HPDE6-E6E7 (cell line): ENCODE data around the gene C20orf141.
A peak's percentile ranks its signal among the peaks of the same experiment; 100 is the strongest.
"Not testable (repeated sequence)": the region's sequence is repeated elsewhere in the genome, so short reads cannot be mapped to it uniquely, and the experiment has no call there.

Source experiments
- DNase-seq: peaks from one replicate; pipeline ENCODE4 v3.0.0; 2011; ENCODE audit warnings: missing footprints; ENCODE audit errors: extremely low spot score

The C20orf141 gene

DNA sequence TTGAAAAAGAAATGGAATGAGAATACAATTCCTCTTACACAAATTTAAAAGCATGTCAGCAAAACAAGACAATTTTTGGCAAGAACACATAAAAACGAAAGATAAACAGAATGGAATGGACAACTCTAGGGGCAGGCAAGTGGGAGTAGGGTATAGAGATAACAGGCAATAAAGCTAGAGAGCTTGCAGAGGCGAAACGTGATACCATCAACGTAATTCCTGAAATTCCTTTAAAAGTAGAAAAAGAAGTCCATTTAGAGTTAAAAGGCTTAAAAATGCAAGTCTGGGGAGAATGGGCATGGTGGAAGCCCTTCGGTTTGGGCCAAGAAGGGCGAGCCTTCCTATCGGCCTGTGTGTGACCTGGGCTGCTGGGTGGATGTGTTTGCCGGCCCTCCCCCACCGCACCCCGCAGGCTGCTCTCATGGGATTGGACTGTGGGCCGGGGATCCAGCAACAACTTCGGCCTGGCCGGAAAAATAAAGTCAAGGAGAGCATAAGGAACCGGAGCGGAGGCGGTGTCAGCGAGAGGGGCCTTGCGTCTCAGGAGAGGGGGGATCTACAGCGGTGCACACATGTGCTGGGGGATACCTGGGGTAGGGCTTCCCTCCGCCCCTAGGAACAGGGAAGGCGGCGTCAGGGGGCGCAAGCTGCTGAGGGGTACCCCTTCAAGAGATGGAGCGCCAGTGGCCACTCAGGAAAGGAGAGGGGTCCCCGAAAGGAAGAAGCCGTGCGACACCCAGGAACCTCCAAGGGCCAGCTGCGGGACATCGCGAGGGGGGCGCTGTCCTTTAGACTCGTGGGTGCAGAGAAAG, 5.5 kb downstream of the C20orf141 start:
- no peak for DNase-seq

DNA sequence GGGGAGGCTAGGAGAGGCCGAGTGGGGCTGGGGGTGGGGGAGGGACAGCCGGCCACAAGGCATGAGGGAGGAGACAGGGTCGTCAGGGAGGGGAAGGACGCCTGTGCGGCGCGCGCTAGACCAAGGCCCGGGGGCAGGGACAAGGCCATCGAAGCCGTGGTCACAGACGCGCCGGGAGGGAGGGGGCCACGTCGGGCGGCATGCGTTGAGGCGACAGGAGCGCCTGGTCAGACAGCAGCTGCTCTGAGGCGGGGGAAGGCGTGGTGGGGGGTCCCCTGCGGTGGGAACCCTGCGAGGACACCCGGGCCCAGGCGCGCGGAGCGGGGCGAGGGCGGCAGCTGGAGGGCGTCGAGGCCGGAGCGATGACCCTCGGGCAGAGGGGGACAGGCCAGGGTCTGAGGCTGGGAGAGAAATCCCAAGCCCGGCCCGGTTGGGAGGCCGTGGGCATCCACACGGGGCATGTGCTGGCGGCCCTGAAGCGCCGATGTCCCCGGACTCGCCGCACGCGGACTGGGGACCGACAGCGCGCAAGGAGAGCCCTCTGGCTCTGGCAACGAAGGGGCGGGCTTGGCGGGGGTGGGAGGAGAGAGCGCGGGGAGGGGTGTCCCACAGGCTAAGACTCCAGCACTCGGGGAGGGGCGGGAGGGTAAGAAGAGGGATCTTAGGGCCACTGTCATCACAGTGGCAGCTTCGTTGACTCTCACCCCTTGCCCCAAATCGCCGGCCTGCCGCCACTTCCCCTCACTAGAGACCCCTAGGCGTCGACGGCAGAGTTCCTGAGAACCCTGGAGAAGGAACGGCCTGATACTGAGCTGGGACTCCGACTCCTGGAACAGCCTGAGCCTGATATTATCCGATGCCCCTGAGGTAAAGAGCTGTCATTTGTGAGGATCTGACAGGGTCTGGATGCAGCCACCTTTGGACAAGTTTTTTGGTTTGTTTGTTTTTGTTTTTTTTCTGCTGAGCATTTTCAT, 6.4 kb downstream of the C20orf141 start:
- DNase-seq, result no peak

DNA sequence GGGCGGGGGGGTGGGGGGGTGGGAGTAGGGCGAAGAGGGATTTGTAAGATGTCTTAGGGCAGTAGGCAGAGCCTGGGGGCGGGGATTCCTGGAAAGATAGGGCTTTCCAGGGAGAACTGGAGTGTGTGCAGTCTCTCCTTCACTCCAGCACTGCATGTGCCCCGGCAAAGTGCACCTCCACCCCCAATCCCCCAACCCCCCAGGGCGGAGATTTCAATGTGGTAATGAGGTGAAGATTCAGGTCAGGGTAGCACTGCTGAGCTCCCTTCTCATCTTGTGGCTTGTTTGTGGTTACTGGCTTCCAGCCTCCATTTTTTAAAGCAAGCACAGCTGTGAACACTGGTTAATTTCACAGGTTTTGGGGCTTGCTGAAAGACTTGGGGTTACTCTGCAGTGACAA, 7.3 kb downstream of the C20orf141 start:
- no peak for DNase-seq

- DNase-seq, result no peak
These were observed 11.0 kb downstream of the C20orf141 start for GRCh38 chr20:2825761-2826160.

DNA sequence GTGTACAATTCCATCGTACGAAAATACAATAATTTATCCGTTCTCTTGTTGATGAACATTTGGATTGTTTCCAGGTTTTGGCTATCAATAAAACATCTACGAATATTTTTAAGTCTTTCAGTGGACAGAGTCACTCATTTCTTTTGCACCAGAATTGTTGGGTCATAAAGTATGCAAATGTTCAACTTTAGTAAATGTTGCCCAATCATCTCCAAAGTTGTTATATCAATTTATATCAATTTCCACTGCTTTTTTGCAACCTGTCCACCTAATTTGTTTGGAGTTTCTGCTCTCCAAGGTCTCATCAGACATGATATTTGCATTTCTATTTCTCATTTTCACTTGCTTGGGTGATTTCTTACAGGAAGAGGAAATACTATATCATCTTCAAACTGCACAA, 11.9 kb downstream of the C20orf141 start:
- DNase-seq, result no peak

DNA sequence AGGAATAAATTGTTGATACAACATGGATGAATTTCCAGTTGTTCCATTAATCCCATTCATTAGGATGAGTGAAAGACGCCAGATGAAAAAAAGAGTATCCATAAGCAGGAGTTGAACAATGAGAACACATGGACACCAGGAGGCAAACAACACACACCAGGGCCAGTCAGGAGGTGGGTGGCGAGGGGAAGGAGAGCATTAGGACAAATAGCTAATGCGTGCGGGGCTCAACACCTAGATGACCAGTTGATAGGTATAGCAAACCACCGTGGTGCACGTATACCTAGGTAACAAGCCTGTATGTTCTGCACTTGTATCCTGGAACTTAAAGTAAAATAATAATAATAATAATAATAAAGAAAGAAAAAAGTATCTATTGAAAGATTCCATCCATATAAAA, 14.6 kb downstream of the C20orf141 start:
- DNase-seq, result no peak

- DNase-seq, result not testable (repeated sequence)
These were observed 16.4 kb downstream of the C20orf141 start for GRCh38 chr20:2831206-2831605.

GRCh38 chr20:2833761-2834160, 19.0 kb downstream of the C20orf141 start:
- no peak for DNase-seq

DNA sequence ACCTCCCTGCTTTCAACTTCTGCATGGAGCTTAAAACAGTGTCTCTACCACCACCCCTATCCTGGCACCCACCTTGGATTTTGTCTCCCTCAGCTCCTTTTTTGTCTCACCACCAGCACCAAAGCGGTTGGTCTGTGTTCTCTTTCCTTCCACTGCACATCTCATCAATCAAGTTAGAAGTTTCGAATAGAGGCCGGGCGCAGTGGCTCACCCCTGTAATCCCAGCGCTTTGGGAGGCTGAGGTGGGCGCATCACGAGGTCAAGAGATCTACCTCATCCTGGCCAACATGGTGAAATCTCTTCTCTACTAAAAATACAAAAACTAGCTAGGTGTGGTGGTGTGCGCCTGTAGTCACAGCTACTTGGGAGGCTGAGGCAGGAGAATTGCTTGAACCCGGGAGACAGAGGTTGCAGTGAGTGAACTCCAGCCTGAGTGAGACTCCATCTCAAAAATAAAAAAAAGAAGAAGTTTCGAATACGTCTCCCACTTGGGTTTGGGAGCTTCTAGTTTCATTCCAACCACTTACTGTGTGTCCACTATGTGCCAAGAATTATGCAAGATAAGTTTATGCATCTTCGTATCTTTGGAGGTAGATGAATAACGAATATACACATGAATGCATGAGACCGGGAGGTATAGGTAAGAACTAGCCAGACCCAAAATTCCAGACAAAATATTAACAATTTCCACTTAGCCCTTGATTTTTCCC, 19.8 kb downstream of the C20orf141 start:
- no peak for DNase-seq

GRCh38 chr20:2835331-2835796, 20.6 kb downstream of the C20orf141 start:
- DNase-seq, result no peak

GRCh38 chr20:2836035-2836434, 21.2 kb downstream of the C20orf141 start:
- no peak for DNase-seq

GRCh38 chr20:2837221-2837960, 22.6 kb downstream of the C20orf141 start:
- no peak for DNase-seq

DNA sequence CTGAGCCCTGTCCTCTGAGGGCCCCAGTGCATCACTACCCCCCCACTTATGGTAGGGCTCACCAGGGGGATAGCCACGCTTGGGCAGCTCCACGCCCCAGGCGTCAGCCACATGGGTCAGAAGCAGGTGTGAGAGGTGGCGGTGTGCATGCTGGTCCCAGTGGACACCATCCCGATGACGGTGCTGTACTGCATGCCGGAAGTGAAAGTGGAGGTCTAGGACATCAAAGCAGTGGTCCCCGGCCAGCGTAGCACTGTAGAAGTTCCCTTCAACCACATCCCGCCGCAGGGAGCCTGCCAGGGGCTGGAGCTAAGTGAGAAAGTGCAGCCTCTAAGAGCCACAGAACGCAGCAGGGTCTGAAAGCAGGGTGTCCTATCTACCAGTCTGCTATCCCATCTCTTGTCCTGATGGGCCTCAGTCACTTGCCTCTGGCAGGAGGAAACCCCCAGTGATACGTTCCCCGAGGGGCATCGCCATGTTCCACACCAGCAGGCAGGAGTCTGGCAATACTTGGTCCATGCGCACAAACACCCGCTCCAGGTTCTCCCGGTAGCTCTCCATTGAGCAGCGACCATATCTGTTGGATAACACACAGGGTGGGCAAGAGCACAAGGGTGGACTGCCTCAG, 23.5 kb downstream of the C20orf141 start:
- DNase-seq, result no peak

DNA sequence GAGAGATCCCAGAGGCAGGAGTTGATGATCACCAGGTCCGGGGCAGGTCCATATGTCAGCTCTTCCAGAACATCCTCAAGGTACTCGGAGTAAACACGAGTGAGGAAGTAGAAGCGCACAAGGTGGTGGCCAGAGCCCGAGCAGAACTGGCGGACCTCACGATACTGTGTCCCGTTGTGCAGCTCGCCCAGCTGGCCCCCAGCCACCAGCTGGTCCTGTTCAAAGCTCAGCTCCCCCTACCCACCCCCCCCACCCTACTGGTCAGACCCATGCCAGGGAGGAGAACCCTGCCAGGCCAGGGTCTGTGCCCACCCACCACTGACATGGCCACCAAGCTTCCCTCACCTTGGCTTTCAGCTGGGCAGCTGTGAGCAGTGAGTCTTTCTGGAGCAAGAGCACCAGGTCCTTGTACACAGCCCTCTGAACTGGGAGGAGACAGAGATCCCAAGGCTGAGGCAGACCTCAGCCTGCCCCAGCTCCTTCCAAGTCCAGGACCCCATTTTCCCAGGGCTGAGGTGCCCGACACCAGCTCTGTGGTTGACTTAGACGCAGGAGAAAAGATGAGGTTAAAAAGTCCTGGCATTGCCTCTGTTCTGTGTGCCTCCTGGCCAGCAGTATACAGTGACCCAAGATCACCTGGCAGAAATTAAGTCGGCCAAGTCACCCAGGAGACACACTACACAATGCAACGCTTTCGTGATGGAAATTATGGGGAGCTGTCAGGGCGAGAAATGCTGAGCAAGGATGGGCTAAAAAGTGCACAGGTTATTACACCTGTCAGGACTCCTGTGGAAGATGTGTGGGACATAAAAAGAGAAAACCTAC, 24.3 kb downstream of the C20orf141 start:
- no peak for DNase-seq

- no peak for DNase-seq
These were observed 24.9 kb downstream of the C20orf141 start for GRCh38 chr20:2839732-2840137.

- DNase-seq, result peak; percentile 99
These were observed 25.6 kb downstream of the C20orf141 start, which contains the start of the genes PCED1A and VPS16 for GRCh38 chr20:2840138-2840966. Gene PCED1A (minus strand): TSS chr20:2840655. CDS start chr20:2839912, 743 bp downstream. Gene VPS16 (plus strand): TSS chr20:2840745. CDS start chr20:2840775, 30 bp downstream.

DNA sequence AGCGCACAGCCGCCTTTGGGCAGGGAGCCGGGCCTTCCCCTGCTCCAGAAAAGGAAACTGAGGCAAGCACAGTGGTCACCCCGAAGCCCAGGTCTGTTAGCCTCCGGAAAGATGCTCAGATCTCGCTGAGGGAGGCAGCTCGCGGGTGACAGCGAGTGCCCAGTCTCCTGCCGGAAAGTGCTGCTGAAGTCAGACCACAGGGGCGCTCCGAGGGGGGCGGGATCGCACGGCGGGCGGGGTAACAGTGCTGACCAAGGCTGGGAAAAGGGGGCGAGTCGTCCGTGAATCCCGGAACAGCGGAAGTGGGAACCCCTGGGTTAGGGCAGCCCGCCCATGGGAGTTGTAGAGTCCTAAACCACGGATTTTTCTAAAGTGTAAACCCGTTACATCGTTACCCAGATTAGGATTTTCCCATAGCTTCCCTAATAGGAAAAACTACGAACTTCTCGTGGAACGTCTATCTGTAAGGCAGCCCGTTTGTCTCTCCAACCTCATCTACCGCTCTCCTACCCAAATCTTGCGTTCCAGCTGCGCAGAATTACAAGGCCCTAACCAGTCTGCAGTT, 26.3 kb downstream of the C20orf141 start:
- peak; percentile 61 for DNase-seq

DNA sequence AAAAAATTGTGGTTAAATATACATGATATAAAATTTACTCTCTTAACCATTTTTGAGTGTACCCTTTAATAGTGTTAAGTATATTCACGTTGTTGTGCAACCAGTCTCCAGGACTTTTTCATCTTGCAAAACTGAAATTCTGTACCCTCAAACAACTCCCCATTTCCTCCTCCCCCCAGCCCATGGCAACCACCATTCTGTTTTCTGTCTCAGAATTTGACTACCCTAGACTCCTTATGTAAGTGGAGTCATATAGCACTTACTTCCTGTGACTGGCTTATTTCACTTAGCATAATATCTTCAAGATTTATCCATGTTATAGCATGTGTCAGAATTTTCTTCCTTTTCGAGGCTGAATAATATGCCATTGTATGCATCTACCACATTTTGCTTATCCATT, 30.8 kb downstream of the C20orf141 start:
- DNase-seq, result no peak
